Parathyroid adenoma (tissue), 2 donors: ENCODE results near the gene MPIG6B.

Source experiments
- H2AFZ ChIP-seq: fragments of 300-600 bp; sonication (generic); one replicate; pipeline ENCODE4 v1.7.0; 2017; ENCODE audit warnings: antibody characterized with exemption, mild to moderate bottlenecking
- H3K27ac ChIP-seq: fragments of 300-600 bp; sonication (generic); one replicate; pipeline ENCODE4 v1.7.0; 2017
- H3K27me3 ChIP-seq: fragments of 300-600 bp; sonication (generic); one replicate; pipeline ENCODE4 v1.7.0; 2017; ENCODE audit warnings: low read length; ENCODE audit not compliant: control insufficient read depth, insufficient read depth
- H3K36me3 ChIP-seq: fragments of 300-600 bp; sonication (generic); one replicate; pipeline ENCODE4 v1.7.0; 2017; ENCODE audit warnings: low read length; ENCODE audit not compliant: control insufficient read depth, insufficient read depth
- H3K4me1 ChIP-seq: fragments of 300-600 bp; sonication (generic); one replicate; pipeline ENCODE4 v1.7.0; 2017; ENCODE audit warnings: control low read depth
- H3K4me2 ChIP-seq: fragments of 300-600 bp; sonication (generic); one replicate; pipeline ENCODE4 v1.7.0; 2017; ENCODE audit warnings: low read length
- H3K4me3 ChIP-seq: fragments of 300-600 bp; sonication (generic); one replicate; pipeline ENCODE4 v1.7.0; 2017; ENCODE audit warnings: low read depth, low read length
- H3K79me2 ChIP-seq: fragments of 300-600 bp; sonication (generic); one replicate; pipeline ENCODE4 v1.7.0; 2017; ENCODE audit warnings: control low read depth
- H3K9ac ChIP-seq: fragments of 300-600 bp; sonication (generic); one replicate; pipeline ENCODE4 v1.7.0; 2017; ENCODE audit warnings: mild to moderate bottlenecking
- H3K9me3 ChIP-seq: fragments of 300-600 bp; sonication (generic); one replicate; pipeline ENCODE4 v1.7.0; 2017; ENCODE audit warnings: low read length; ENCODE audit not compliant: control insufficient read depth
- TF ChIP-seq, protein P1 (sequence below): fragments of 300-600 bp; sonication (generic); IDR thresholded peaks from one replicate; pipeline ENCODE4 v1.7.0; 2017; ENCODE audit warnings: antibody characterized with exemption, mild to moderate bottlenecking
- donor health status: primary hyperparathyroidism.

Gene MPIG6B

DNA sequence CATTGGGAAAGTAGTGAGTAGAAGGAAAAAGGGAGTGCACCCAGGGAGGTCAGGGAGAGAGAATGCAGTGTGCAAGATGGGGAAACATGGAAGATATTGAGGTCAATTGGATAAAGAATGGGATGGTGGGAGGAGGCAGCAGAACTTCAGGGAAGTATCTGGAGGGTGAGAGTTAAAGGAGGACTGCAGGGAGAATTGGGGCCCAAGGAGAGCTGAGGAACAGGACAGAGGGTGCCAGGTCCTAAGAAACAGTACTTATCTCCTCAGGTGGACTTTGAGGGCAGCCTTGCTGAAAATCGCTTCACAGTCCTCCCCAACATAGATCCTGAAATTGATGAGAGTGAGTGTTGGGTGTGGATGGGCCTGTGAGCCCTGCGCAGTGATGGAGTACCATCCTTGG is 35.1 kb downstream of the MPIG6B start:
- Histone ChIP-seq H3K27ac (no peak overlapping the region), H2AFZ (no peak overlapping the region), H3K27me3 (no peaks in the 10 kb centered on the region), H3K9ac (no peak overlapping the region), H3K4me1 (no peaks in the 10 kb centered on the region), H3K79me2 (no peaks in the 10 kb centered on the region), H3K4me2 (no peak overlapping the region), H3K36me3 (no peaks in the 10 kb centered on the region), H3K4me3 (no peak overlapping the region), H3K9me3 (no peaks in the 10 kb centered on the region)
- TF ChIP-seq, protein P1, sequence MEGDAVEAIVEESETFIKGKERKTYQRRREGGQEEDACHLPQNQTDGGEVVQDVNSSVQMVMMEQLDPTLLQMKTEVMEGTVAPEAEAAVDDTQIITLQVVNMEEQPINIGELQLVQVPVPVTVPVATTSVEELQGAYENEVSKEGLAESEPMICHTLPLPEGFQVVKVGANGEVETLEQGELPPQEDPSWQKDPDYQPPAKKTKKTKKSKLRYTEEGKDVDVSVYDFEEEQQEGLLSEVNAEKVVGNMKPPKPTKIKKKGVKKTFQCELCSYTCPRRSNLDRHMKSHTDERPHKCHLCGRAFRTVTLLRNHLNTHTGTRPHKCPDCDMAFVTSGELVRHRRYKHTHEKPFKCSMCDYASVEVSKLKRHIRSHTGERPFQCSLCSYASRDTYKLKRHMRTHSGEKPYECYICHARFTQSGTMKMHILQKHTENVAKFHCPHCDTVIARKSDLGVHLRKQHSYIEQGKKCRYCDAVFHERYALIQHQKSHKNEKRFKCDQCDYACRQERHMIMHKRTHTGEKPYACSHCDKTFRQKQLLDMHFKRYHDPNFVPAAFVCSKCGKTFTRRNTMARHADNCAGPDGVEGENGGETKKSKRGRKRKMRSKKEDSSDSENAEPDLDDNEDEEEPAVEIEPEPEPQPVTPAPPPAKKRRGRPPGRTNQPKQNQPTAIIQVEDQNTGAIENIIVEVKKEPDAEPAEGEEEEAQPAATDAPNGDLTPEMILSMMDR, result no peak

DNA sequence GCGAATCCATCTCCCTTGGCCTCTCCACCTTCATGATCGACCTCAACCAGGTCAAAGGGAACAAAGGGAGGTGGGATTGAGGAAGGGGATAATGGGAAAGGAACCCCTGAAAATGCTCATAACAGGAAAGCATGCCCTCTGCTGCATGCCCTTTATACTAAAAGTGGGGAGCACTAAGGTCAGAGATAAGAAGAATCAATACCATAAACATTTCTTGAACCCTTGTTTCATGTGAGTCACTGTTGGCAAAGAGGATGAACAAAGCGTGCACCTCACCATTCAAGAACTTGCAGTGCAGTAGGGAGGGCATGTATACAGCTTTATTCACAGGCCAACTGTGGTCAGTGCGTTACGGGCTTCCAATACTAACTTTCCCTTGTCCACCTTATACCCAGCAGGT is 37.6 kb downstream of the MPIG6B start:
- H3K4me3 ChIP-seq, result no peak overlapping the region
- no peak overlapping the region for H3K27ac ChIP-seq
- no peak overlapping the region for H2AFZ ChIP-seq
- H3K79me2 ChIP-seq, result no peaks in the 10 kb centered on the region
- H3K36me3 ChIP-seq, result no peaks in the 10 kb centered on the region
- H3K4me2 ChIP-seq, result no peak overlapping the region
- H3K9me3 ChIP-seq, result no peaks in the 10 kb centered on the region
- TF ChIP-seq, protein P1, result no peak
- no peaks in the 10 kb centered on the region for H3K4me1 ChIP-seq
- no peaks in the 10 kb centered on the region for H3K27me3 ChIP-seq
- no peak overlapping the region for H3K9ac ChIP-seq

GRCh38 chr6:31761343-31761742 is 38.2 kb downstream of the MPIG6B start:
- no peak overlapping the region for H3K27ac ChIP-seq
- no peak overlapping the region for H3K4me3 ChIP-seq
- no peaks in the 10 kb centered on the region for H3K4me1 ChIP-seq
- H3K9ac ChIP-seq, result no peak overlapping the region
- no peak overlapping the region for H2AFZ ChIP-seq
- H3K4me2 ChIP-seq, result no peak overlapping the region
- no peaks in the 10 kb centered on the region for H3K9me3 ChIP-seq
- no peaks in the 10 kb centered on the region for H3K79me2 ChIP-seq
- no peaks in the 10 kb centered on the region for H3K36me3 ChIP-seq
- TF ChIP-seq, protein P1, result no peak
- H3K27me3 ChIP-seq, result no peaks in the 10 kb centered on the region

DNA sequence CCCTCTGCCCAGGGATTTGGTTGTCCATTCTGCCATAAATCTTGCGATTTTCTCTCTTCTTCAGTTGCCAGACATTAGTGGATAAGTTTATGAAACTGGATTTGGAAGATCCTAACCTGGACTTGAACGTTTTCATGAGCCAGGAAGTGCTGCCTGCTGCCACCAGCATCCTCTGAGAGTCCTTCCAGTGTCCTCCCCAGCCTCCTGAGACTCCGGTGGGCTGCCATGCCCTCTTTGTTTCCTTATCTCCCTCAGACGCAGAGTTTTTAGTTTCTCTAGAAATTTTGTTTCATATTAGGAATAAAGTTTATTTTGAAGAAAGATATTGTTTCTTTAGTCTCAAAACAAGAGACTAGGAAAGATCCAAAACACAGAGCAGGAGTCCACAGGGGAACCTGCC is 39.2 kb downstream of the MPIG6B start, which contains the start of gene SAPCD1:
Gene SAPCD1, plus strand, starts transcription at position 301 of the 400 bp plus-strand sequence. CDS start 399 bp downstream, outside the sequence.
- Histone ChIP-seq H3K27me3 (no peaks in the 10 kb centered on the region), H3K9ac (no peak within 1 kb of the TSS), H3K79me2 (no peaks in the 10 kb centered on the region), H3K4me1 (no peaks in the 10 kb centered on the region), H3K9me3 (no peaks in the 10 kb centered on the region), H3K36me3 (no peaks in the 10 kb centered on the region), H3K4me2 (no peak within 1 kb of the TSS), H2AFZ (no peak within 1 kb of the TSS), H3K27ac (no peak within 1 kb of the TSS), H3K4me3 (no peak within 1 kb of the TSS)
- TF ChIP-seq, protein P1, result no peak

DNA sequence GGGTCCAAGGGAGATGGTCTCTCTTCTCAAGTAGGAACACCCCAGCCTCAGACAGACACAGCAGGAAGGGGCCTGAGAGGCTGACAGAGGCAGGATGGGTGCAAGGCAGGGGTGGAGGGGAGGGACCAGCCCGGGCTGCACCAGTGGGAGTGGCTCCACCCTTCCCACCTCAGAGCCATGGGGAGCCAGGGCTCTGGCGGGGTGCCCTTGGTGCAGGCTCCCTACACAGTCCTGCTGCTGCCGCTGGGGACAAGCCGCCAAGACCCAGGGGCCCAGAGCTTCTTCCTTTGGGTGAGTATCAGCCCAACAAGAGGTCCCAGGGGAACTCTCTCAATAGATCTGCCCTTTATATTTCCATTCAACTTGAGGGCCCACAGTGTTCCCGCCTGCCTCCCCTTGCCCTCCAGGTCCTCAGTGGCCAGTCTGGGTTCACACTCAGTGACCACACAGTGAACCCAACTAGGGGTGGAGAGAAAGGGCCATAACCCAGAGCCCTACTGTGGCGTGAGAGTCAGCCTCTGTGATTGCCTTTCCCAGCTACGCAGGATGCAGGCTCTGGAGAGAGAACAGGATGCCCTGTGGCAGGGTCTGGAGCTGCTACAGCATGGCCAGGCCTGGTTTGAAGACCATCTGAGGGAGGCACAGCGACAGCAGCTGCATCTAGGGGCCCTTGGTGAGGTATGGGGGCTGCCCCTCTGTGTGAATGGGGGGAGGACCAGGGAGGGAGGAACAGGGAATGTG is 39.9 kb downstream of the MPIG6B start:
- no peak overlapping the region for H3K27ac ChIP-seq
- TF ChIP-seq, protein P1, result no peak

More for the DNA sequence above, 39.9 kb downstream of the MPIG6B start:
- no peaks in the 10 kb centered on the region for H3K4me1 ChIP-seq
- no peaks in the 10 kb centered on the region for H3K79me2 ChIP-seq
- no peak overlapping the region for H3K9ac ChIP-seq
- no peaks in the 10 kb centered on the region for H3K27me3 ChIP-seq
- H3K9me3 ChIP-seq, result no peaks in the 10 kb centered on the region
- no peak overlapping the region for H2AFZ ChIP-seq
- H3K4me2 ChIP-seq, result no peak overlapping the region
- H3K36me3 ChIP-seq, result no peaks in the 10 kb centered on the region
- no peak overlapping the region for H3K4me3 ChIP-seq
